Lower leg skin (tissue), 3 donors: ENCODE measurements around the gene GLT6D1.

Source experiments
- CTCF ChIP-seq, 3 donors: fragments of 450-650 bp; IDR thresholded peaks; one replicate each; pipeline ENCODE4 v1.5.1; 2016; ENCODE audit warnings: antibody characterized with exemption in 3 of 3, mild to moderate bottlenecking in 3 of 3, moderate library complexity in 2 of 3
- POLR2A ChIP-seq, 2 donors: fragments of 450-650 bp; IDR thresholded peaks; one replicate each; pipeline ENCODE4 v1.6.1; 2016 to 2017; ENCODE audit warnings: antibody characterized with exemption in 2 of 2, mild to moderate bottlenecking in 1 of 2, moderate library complexity in 1 of 2

GRCh38 chr9:135587658-135588057 lies 51.7 kb downstream of the GLT6D1 start:
- TF ChIP-seq CTCF (IDR thresholded peaks at IDR 0.05) (no peak), POLR2A (IDR thresholded peaks at IDR 0.05) (no peak)
